ENCODE results near the gene CEP112.
"Not testable (repeated sequence)": the region's sequence is repeated elsewhere in the genome, so short reads cannot be mapped to it uniquely, and the experiment has no call there.

The CEP112 gene

DNA sequence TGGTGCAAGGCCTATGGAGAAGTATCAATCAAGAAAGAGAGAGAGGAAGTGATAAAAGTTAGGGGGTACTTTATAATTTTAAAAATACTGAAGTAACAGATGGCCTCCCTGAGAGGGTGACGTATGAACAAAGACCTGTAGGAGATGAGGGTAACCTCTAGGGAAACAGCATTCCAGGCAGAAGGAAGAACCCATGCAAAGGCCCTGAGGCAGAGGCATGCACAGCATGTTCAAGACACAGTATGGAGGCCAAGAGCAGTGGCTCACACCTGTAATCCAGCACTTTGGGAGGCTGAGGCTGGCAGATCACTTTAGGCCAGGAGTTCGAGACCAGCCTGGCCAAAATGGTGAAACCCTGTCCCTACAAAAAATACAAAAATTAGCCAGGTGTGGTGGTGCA lies 437.9 kb downstream of the CEP112 start:
- TF ChIP-seq POLR2A (IDR thresholded peaks at IDR 0.05; ENCODE audit: low read length): no peak
- no peak for TF ChIP-seq GATA1 (IDR thresholded peaks at IDR 0.05; ENCODE audit: low read depth, low read length)
- DNase-seq: no peak

DNA sequence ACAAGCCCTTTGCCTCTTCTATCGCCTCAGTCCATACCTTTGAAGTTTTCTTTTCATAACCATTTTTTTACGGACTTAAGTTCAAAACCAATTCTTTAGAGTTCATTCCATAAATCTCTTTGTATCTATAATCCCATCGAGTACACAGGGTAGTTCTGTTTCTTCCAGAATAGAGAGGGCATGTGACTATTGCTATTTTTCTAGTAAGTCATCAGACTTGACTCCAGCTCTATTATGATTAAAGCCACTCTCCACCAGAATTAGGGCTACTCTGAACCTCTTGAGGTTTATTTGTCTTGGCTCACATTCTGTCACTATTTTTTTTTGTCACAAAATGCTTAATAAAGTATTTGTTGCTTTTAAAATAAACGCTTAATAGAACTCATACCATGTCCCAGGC lies 438.6 kb downstream of the CEP112 start:
- TF ChIP-seq POLR2A (IDR thresholded peaks at IDR 0.05; ENCODE audit: low read length) (no peak), GATA1 (IDR thresholded peaks at IDR 0.05; ENCODE audit: low read depth, low read length) (no peak)
- DNase-seq: no peak

- no peak for DNase-seq
- no peak for TF ChIP-seq GATA1 (IDR thresholded peaks at IDR 0.05; ENCODE audit: low read depth, low read length)
- TF ChIP-seq POLR2A (IDR thresholded peaks at IDR 0.05; ENCODE audit: low read length): no peak
Measured at GRCh38 chr17:65751263-65751662, 440.7 kb downstream of the CEP112 start.

DNA sequence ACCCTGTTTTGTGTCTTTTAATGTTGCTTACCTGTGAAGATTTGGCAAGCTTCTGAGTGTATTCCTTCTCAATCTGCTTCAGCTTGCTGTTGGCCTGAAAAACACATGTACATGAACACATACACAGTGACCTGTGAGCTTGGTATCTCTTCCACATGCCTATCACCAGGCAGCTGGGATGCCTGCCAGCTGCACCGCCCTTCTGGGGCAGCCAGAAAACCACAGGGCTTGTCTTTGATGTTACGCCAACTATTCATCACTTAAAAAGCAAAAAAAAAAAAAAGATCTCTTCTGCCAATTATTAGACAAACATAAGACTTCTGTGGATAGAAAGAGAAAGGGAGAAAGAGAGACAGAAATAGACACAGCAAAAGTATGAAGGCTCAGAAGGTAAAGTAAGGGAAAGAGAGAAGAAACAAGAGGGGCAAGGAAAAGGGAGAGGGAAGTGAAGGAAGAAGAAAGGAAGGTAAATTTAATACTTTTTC lies 441.3 kb downstream of the CEP112 start:
- DNase-seq: peak; percentile 69 to 75
- TF ChIP-seq GATA1 (IDR thresholded peaks at IDR 0.05; ENCODE audit: low read depth, low read length): no peak
- TF ChIP-seq POLR2A (IDR thresholded peaks at IDR 0.05; ENCODE audit: low read length): no peak

DNA sequence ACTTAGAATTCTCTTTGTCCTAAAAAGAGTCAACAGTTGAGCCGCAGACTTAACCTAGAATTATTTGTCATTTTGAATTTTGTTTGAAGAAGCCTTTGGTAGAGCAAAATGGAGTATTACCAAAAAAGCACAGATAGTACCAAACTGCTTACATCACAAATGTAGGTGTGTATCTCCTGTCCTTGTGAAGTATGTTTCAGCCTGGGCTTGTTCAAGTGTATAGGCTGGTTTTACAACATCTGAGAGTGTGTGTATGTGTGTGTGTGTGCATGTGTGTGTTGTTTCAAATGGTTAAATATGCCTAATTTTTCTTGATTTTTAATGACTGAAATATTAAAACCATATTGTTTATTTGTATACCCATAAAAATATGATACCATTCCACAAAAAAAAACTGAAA lies 441.8 kb downstream of the CEP112 start:
- TF ChIP-seq POLR2A (IDR thresholded peaks at IDR 0.05; ENCODE audit: low read length) (no peak), GATA1 (IDR thresholded peaks at IDR 0.05; ENCODE audit: low read depth, low read length) (no peak)
- DNase-seq: no peak

DNA sequence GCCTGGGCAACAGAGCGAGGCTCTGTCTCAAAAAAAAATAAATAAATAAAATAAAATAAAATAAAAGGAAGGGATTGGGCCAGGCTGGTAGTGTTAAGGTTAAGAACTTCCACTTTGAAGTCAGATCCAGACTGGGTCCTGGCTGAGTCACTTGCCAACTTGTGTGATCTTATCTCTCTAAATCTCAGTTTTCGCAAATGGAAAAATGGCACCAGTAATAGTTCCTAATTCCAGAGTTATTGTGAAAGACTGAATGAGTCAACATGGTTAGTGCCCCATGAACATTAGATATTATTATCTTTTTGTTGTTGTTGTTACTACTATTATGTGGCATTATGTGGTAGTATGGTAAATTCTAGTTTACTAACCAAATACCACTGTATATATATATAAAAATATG lies 442.5 kb downstream of the CEP112 start:
- DNase-seq: no peak

GRCh38 chr17:65745241-65745640 lies 446.7 kb downstream of the CEP112 start:
- no peak for DNase-seq
- TF ChIP-seq GATA1 (IDR thresholded peaks at IDR 0.05; ENCODE audit: low read depth, low read length) (no peak), POLR2A (IDR thresholded peaks at IDR 0.05; ENCODE audit: low read length) (no peak)

More for the DNA sequence above, 442.5 kb downstream of the CEP112 start:
- TF ChIP-seq POLR2A (IDR thresholded peaks at IDR 0.05; ENCODE audit: low read length) (no peak), GATA1 (IDR thresholded peaks at IDR 0.05; ENCODE audit: low read depth, low read length) (no peak)

DNA sequence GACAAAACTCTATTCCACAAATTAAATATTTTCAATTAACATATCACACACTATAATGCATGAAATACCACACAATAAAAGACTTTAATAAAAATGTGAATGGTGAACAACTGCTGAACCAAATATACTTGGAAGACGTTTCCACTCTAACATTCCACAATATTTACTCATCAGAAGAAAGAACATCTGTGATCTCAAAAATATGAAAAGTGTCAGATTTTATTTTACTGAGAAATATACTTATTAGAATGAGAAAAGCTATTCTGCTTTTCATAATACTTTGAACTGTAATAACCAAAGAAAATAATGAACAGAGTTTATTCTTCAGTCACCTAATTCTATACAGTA lies 448.7 kb downstream of the CEP112 start:
- TF ChIP-seq GATA1 (IDR thresholded peaks at IDR 0.05; ENCODE audit: low read depth, low read length) (no peak), POLR2A (IDR thresholded peaks at IDR 0.05; ENCODE audit: low read length) (no peak)
- no peak for DNase-seq

- no peak for DNase-seq
Measured at GRCh38 chr17:65742403-65743307, 449.3 kb downstream of the CEP112 start.

DNA sequence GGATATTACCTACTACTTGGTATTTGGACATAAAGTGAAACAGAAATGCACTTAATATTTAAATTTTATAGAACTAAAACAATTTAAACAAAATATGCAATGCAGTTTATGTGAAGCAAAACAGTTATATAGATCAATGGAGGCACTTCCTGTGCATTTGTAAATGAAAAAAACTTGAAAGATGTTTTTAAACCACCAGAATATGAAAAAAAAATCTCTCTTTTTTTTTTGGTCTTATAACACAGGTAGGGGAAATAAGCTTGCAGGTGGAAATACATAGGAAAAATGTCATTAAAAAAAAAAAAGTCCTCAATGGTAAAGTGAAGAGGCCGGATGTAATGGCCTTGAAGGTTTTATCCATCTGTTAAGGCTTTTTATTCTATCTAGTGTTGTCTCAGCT lies 450.2 kb downstream of the CEP112 start:
- DNase-seq: no peak
- TF ChIP-seq POLR2A (IDR thresholded peaks at IDR 0.05; ENCODE audit: low read length) (no peak), GATA1 (IDR thresholded peaks at IDR 0.05; ENCODE audit: low read depth, low read length) (no peak)

More at GRCh38 chr17:65742403-65743307, 449.3 kb downstream of the CEP112 start:
- TF ChIP-seq POLR2A (IDR thresholded peaks at IDR 0.05; ENCODE audit: low read length) (no peak), GATA1 (IDR thresholded peaks at IDR 0.05; ENCODE audit: low read depth, low read length) (no peak)

GRCh38 chr17:65739034-65739433 lies 452.9 kb downstream of the CEP112 start:
- TF ChIP-seq GATA1 (IDR thresholded peaks at IDR 0.05; ENCODE audit: low read depth, low read length): no peak
- TF ChIP-seq POLR2A (IDR thresholded peaks at IDR 0.05; ENCODE audit: low read length): no peak
- DNase-seq: no peak

DNA sequence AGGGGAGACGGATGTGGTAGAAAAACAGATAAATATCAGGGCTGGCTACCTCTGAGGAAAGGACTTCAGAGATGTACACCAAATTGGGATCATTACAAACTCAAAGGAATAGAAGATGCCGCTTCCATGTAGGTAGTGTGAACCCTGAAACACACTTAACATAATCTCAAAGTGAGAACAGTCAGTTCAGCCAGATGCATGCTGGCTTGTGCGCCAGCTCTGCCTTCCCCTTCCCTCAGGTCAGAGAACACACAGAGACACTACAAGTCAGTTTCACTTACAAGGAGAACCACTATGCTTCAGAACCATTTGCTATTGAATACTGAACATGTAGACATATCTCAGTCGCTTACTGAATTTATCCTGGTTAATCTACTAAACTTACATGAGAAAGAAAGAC lies 454.5 kb downstream of the CEP112 start:
- no peak for DNase-seq
- TF ChIP-seq GATA1 (IDR thresholded peaks at IDR 0.05; ENCODE audit: low read depth, low read length) (no peak), POLR2A (IDR thresholded peaks at IDR 0.05; ENCODE audit: low read length) (no peak)

GRCh38 chr17:65733314-65733713 lies 458.6 kb downstream of the CEP112 start:
- DNase-seq: no peak
- TF ChIP-seq POLR2A (IDR thresholded peaks at IDR 0.05; ENCODE audit: low read length): no peak
- TF ChIP-seq GATA1 (IDR thresholded peaks at IDR 0.05; ENCODE audit: low read depth, low read length): no peak

- DNase-seq: not testable (repeated sequence)
Measured at GRCh38 chr17:65732667-65733066, 459.3 kb downstream of the CEP112 start.

DNA sequence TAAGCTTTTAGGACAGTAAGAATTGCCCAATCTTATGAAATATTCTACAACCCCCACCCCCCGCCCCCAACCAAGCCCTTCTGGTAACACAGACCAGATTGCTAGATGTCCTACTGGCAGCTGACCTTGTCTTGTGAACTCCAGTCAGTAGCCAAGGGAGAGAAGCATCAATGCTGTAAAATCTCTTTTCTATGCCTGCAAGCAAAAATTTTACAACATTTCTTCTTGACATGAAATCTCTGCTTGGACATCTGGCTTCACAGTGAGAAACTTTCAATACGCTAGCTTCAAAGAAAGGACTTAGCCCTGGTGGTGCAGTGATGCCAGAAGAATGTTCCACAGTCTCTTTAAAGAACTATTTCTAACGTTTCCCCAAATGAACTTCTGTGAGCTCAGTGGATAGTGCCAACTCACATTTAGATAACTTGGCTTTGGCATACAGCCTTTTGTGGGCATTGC lies 461.2 kb downstream of the CEP112 start:
- no peak for DNase-seq
- TF ChIP-seq GATA1 (IDR thresholded peaks at IDR 0.05; ENCODE audit: low read depth, low read length) (no peak), POLR2A (IDR thresholded peaks at IDR 0.05; ENCODE audit: low read length) (no peak)

Measured in erythroblast (primary cell).